ENCODE results near the gene IRF7.
"Not testable (repeated sequence)": the region's sequence is repeated elsewhere in the genome, so short reads cannot be mapped to it uniquely, and the experiment has no call there.

Gene IRF7

DNA sequence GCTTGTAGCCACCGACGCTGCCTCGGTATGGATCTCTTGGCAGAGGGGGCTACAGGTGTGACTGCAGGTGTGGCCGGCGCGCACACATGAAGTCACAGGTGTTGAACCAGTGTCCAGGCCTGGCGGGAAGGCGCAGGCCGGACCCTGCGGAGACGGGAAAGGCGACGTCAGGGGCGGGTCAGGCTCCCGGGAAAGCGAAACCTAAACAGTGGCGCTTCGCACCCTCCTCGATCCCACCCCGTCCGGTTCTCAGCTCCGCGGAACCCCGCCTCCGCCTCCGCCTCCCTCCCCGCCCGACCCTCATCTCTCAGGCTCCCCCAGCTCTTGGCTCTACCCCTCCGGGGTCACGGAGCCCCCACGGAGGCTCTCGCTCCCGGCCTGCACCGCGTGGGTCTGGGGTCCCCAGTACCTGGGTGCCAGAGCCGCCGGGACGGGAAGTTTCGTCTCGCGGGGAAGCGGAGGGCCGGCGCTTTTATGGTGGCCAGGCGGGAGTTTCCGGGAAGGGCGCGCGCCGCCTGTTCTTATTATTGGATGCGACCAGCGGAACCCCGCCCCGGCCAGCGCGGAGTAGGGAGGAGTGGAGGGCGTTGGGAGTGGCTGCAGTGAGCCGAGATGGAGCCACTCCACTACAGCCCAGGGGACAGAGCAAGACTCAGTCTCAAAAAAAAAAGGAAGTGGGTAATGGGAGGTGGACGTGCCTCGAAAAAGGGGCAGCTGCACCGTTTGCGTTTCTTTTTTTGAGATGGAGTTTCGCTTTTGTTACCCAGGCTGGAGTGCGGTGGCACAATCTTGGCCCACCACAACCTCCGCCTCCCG is at the start of gene IRF7:
IRF7 (minus strand) TSS at position 447 of the 816 bp plus-strand sequence. CDS start 586 bp downstream, outside the sequence.
- peak; percentile 87 for DNase-seq (ENCODE audit: low spot score)

- DNase-seq (ENCODE audit: low spot score) = no peak
These were observed 49.4 kb upstream of the IRF7 start for GRCh38 chr11:665062-665703.

- peak; percentile 33 for DNase-seq (ENCODE audit: low spot score)
These were observed 47.0 kb upstream of the IRF7 start for GRCh38 chr11:662689-663274.

GRCh38 chr11:660681-661444 is 45.1 kb upstream of the IRF7 start:
- DNase-seq (ENCODE audit: low spot score) = no peak

GRCh38 chr11:660281-660680 is 44.5 kb upstream of the IRF7 start:
- no peak for DNase-seq (ENCODE audit: low spot score)

DNA sequence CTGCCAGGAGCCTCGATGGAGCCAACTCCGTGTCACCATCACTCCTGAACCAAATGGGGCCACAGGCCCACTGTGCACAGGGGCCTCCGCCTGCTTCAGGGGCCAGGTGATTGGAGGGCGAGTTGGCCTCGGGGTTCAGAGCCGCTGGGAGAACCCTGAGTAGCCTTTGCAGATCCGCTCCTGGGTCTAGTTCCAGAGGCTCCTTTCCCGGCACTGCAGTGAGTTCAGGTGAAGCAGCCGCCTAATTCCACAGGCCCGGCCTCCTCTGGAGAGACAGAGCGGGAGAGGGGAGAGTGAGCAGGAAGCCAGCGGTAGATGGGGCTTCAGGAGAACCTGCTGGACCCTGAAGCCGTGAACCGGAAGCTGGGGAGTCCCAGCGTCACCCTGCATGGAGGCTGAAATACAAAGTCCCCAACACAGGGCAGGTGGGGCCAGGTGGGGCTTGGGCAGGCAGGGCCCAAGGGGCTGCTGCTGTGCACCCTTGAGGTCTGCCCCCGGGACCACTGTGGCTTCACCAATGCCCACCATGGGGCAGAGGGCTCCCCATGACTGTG is 43.9 kb upstream of the IRF7 start:
- DNase-seq (ENCODE audit: low spot score) = no peak

GRCh38 chr11:657691-658126 is 42.0 kb upstream of the IRF7 start:
- no peak for DNase-seq (ENCODE audit: low spot score)

DNA sequence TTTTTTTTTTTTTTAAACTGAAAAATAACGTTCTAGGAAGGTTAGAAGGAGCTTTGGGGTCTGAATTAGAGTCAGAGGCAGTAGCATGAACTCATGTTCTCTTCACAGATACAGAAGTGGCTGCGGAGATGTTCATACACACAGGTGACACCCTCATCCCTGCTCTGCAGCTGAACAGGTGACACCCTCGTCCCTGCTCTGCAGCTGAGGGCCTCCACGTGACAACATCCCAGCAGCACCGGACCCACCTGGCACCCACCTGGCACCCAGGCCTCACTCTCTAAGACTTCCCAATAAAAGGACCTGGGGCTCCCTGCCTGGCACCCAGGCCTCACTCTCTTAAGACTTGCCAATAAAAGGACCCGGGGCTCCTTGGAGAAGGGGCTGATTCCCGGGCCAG is 41.1 kb upstream of the IRF7 start:
- DNase-seq (ENCODE audit: low spot score) = no peak

- DNase-seq (ENCODE audit: low spot score) = no peak
These were observed 40.7 kb upstream of the IRF7 start for GRCh38 chr11:656426-656825.

DNA sequence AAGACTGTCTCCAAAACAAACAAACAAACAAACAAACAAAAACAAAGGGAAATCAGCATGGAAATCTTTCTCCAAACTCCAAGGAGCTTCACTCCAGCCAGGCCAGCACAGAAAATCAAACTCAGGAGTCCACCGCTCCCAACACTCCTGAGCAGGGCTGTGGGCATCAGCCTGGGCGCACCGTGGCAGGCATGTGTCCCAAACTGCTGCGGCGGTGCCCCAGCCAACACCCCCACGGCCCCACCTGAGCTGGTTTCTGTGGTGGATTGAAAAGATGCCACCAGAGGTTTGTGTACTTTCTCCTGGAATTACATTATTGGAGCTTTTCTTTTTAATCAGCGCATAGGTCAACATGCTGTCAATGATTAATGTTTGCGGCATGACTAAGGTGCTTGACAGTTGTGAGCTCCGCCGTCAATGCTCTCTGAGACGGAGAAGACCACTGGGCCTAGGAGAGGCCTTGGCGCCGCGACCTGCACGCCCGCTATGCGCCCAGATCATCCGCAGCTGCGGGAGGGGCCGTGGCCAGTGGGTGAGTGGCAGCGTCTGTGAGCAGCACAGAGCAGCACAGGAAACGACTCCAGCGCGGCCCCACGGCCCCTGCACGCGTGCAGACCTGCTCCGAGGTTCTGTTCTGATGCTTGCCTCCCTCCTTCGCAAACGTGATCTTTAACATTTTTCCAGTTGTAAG is 39.4 kb upstream of the IRF7 start:
- DNase-seq (ENCODE audit: low spot score) = no peak

- not testable (repeated sequence) for DNase-seq (ENCODE audit: low spot score)
These were observed 38.7 kb upstream of the IRF7 start for GRCh38 chr11:654444-654843.

- no peak for DNase-seq (ENCODE audit: low spot score)
These were observed 38.1 kb upstream of the IRF7 start for GRCh38 chr11:653837-654236.

DNA sequence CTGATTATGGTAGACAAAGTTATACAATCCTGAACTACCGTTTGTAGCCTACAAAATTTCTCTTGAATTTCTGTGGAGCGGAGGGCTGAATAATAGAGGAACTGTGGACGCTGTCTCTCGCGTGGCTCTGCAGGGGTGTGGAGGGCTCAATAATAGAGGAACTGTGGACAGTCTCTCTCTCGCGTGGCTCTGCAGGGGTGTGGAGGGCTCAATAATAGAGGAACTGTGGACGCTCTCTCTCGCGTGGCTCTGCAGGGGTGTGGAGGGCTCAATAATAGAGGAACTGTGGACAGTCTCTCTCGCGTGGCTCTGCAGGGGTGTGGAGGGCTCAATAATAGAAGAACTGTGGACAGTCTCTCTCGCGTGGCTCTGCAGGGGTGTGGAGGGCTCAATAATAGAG is 37.4 kb upstream of the IRF7 start:
- DNase-seq (ENCODE audit: low spot score) = not testable (repeated sequence)

- DNase-seq (ENCODE audit: low spot score) = no peak
These were observed 34.7 kb upstream of the IRF7 start for GRCh38 chr11:650482-650881.

DNA sequence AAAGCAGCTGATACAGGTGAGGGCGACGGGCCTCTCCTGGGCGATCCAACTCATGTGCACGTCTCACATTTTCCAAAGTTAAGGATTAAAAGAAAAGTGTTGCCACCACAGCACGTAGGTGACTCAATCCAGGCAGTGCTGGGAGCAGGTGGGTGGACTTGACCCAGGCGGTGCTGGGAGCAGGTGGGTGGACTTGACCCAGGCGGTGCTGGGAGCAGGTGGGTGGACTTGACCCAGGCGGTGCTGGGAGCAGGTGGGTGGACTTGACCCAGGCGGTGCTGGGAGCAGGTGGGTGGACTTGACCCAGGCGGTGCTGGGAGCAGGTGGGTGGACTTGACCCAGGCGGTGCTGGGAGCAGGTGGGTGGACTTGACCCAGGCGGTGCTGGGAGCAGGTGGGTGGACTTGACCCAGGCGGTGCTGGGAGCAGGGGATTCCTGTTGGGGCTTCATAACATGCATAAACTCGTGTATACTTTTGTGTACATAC is 32.0 kb upstream of the IRF7 start:
- DNase-seq (ENCODE audit: low spot score) = not testable (repeated sequence)

DNA sequence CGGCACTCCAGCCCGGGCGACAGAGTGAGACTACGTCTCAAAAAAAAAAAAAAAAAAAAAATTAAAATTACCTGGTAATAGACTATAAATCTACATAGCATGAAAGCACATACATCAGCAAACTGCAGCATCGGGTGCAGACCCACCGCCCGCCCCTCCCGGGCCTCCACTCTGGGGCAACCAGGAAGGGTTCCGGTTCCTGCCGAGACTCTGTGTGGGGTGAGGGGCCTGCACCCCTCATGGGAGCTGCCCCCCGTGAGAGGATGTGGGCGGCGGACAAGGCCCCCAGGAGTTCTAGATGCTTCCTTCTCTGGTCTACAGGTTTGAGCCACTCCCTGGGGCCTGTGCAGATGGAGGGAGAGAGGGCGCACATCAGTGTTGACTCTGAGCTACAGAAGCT is 30.5 kb upstream of the IRF7 start:
- DNase-seq (ENCODE audit: low spot score) = no peak

DNA sequence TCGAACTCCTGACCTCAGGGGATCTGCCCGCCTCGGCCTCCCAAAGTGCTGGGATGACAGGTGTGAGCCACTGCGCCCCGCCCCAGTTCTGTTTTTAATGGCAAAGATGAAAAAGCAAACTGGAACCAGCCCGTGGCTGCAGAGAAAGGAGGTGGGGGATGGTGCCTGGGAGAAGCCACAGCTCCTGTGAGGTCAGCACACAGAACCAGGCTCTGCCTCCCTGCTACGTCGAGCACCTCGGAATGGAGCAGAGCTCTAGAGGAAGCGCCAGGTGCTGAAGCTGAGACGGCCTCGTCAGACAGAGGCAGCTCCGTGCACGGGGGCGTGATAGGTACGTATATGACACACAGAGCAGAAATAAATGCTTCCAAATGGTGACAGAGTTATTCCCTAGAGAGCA is 29.8 kb upstream of the IRF7 start:
- DNase-seq (ENCODE audit: low spot score) = no peak

GRCh38 chr11:643849-644738 is 28.3 kb upstream of the IRF7 start:
- DNase-seq (ENCODE audit: low spot score) = no peak

DNA sequence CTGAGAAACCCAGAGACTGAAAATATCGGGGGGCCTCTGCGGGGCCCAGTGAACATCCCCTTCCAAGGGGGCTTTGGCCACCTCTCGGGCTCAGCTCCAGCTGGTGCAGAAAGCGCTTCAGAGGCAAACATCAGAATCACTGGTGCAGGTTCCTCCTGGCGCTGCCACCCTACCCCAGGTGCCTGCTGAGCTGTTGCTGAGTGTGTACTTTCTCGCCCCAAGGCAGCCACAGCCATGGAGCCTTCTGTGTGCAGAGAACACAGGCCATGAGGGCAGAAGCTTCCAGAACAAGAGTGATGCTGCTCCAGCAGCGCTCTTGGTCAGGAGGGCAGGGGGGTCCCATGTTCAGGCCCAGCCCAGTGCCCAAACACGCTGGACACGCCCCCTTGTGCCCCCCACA is 27.6 kb upstream of the IRF7 start:
- DNase-seq (ENCODE audit: low spot score) = no peak

GRCh38 chr11:641806-642370 is 26.1 kb upstream of the IRF7 start:
- DNase-seq (ENCODE audit: low spot score) = no peak

All from CD4-positive, alpha-beta T cell treated with Interleukin-15 for 4 hours (primary cell).